Suprapubic skin (tissue), 4 donors: ENCODE measurements around the gene IGFBP5. TPM values are rescaled to one million over a fixed set of nuclear protein-coding genes. Genes with fewer than 3 reads are reported as not detected.
A peak's percentile ranks its signal among the peaks of the same experiment; 100 is the strongest.

Source experiments
- DNase-seq, 2 donors: peaks; one replicate each; pipeline ENCODE4 v3.0.0-alpha.2; 2019; ENCODE audit warnings: low spot score in 2 of 2
- H3K27ac ChIP-seq: fragments of 200-600 bp; sonication (generic); one replicate; pipeline ENCODE4 v1.5.1; 2019
- H3K27me3 ChIP-seq: fragments of 200-600 bp; sonication (generic); one replicate; pipeline ENCODE4 v1.5.1; 2019
- H3K36me3 ChIP-seq: fragments of 200-600 bp; sonication (generic); one replicate; pipeline ENCODE4 v1.5.1; 2019
- H3K4me1 ChIP-seq: fragments of 200-600 bp; sonication (generic); one replicate; pipeline ENCODE4 v1.5.1; 2019
- H3K4me3 ChIP-seq: fragments of 200-600 bp; sonication (generic); one replicate; pipeline ENCODE4 v1.5.1; 2019; ENCODE audit warnings: mild to moderate bottlenecking
- H3K9me3 ChIP-seq: fragments of 200-600 bp; sonication (generic); one replicate; pipeline ENCODE4 v1.5.1; 2019
- EP300 ChIP-seq: sonication (generic); formaldehyde crosslinking; IDR thresholded peaks from one replicate; pipeline ENCODE4 v1.6.1; 2017; ENCODE audit warnings: antibody characterized with exemption
- POLR2A ChIP-seq, 2 donors: fragments of 450-650 bp; IDR thresholded peaks; one replicate each; pipeline ENCODE4 v1.6.1; 2017; ENCODE audit warnings: antibody characterized with exemption in 2 of 2, mild to moderate bottlenecking in 2 of 2, moderate library complexity in 2 of 2
- POLR2AphosphoS5 ChIP-seq, 3 donors: sonication (generic); formaldehyde crosslinking; IDR thresholded peaks; one replicate each; pipeline ENCODE4 v1.6.1; 2017; ENCODE audit warnings: antibody characterized with exemption in 3 of 3
- WGBS: methylation state at CpG from one replicate; pipeline ENCODE4 v1.1.5; 2018; 5-methylcytosine and 5-hydroxymethylcytosine counted together
- total RNA-seq, 4 donors: library from RNA; depleted of rRNA; stranded (reverse); fragments of >200 nt; gene quantifications; one replicate each; pipeline ENCODE4 v1.1.0, GENCODE V29; 2016
- TF ChIP-seq, protein P1 (sequence below), 2 donors: fragments of 200-600 bp in 1 of 2; fragments of 450-650 bp in 1 of 2; sonication (generic) in 1 of 2; IDR thresholded peaks; one replicate each; pipeline ENCODE4 v1.5.1; 2016 to 2019; ENCODE audit warnings: antibody characterized with exemption in 2 of 2, mild to moderate bottlenecking in 1 of 2, moderate library complexity in 1 of 2

Gene IGFBP5
- total RNA-seq, 4 donors from 2014 or later = 79.1 to 424 (median 163) TPM

DNA sequence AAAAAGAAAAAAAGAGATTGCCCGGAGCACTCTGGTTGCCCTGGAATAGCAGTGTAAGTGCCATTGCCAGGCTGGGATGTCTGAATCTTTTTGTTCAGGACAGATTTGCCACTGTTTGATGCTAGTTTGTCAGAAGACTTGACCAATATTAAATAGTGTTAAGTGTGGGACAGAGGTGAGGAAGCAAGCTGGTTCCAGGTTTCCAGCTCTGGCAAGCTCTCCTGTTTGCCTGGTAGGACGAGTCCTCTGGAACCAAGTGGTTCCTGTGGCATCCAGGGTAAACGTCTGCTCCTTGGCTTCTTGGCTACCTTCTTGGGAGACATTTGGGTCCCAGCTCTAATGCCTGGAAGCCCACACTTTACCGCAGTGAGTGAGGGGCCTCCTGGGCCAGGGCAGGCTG is 20.8 kb upstream of the IGFBP5 start:
- peak overlapping the region; percentile 78 for H3K27ac ChIP-seq
- H3K4me1 ChIP-seq = peaks cover 58% of the 10 kb centered on the region
- TF ChIP-seq, protein P1, sequence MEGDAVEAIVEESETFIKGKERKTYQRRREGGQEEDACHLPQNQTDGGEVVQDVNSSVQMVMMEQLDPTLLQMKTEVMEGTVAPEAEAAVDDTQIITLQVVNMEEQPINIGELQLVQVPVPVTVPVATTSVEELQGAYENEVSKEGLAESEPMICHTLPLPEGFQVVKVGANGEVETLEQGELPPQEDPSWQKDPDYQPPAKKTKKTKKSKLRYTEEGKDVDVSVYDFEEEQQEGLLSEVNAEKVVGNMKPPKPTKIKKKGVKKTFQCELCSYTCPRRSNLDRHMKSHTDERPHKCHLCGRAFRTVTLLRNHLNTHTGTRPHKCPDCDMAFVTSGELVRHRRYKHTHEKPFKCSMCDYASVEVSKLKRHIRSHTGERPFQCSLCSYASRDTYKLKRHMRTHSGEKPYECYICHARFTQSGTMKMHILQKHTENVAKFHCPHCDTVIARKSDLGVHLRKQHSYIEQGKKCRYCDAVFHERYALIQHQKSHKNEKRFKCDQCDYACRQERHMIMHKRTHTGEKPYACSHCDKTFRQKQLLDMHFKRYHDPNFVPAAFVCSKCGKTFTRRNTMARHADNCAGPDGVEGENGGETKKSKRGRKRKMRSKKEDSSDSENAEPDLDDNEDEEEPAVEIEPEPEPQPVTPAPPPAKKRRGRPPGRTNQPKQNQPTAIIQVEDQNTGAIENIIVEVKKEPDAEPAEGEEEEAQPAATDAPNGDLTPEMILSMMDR (IDR thresholded peaks at IDR 0.05) = no peak
- TF ChIP-seq EP300 (no peak), POLR2A (IDR thresholded peaks at IDR 0.05) (no peak), POLR2AphosphoS5 (IDR thresholded peaks at IDR 0.05) (no peak)
- H3K27me3 ChIP-seq = no peaks in the 10 kb centered on the region
- H3K9me3 ChIP-seq = no peaks in the 10 kb centered on the region
- 71% methylated on average over 2 of the region's 4 CpGs for WGBS
- no peak overlapping the region for H3K4me3 ChIP-seq
- no peaks in the 10 kb centered on the region for H3K36me3 ChIP-seq
- no peak for DNase-seq

DNA sequence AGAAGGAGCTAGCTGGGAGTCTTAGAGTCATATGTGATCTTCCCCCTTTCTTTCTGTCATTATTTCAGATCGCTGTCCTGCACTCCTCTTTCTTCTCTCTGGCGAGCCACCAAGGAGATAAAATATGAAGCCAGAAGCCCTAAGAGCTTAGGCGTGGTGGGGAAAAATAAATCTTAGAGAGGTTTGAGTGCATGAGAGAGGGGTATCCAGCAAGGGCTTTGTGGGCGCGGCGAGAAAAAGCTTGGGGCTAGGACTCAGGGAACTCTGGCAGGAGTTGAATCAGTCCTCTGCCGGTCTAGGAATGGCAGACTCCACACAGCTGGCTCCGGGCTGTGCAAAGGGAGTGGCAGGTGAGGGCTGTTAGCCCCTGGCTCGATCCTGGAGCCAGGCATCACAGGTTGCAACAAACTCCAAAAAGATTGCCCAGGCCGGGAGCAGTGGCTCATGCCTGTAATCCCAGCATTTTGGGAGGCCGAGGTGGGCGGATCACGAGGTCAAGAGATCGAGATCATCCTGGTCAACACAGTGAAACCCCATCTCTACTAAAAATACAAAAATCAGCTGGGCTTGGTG is 20.1 kb upstream of the IGFBP5 start:
- TF ChIP-seq EP300 = no peak
- no peak for TF ChIP-seq POLR2AphosphoS5 (IDR thresholded peaks at IDR 0.05)
- TF ChIP-seq POLR2A (IDR thresholded peaks at IDR 0.05) = no peak
- TF ChIP-seq, protein P1 (IDR thresholded peaks at IDR 0.05) = no peak
- no peaks in the 10 kb centered on the region for H3K36me3 ChIP-seq
- H3K4me3 ChIP-seq = no peak overlapping the region
- 43% methylated on average over 13 of the region's 14 CpGs for WGBS
- no peaks in the 10 kb centered on the region for H3K9me3 ChIP-seq
- no peaks in the 10 kb centered on the region for H3K27me3 ChIP-seq
- H3K27ac ChIP-seq = peak overlapping the region; percentile 78
- peaks cover 61% of the 10 kb centered on the region for H3K4me1 ChIP-seq
- DNase-seq = no peak

DNA sequence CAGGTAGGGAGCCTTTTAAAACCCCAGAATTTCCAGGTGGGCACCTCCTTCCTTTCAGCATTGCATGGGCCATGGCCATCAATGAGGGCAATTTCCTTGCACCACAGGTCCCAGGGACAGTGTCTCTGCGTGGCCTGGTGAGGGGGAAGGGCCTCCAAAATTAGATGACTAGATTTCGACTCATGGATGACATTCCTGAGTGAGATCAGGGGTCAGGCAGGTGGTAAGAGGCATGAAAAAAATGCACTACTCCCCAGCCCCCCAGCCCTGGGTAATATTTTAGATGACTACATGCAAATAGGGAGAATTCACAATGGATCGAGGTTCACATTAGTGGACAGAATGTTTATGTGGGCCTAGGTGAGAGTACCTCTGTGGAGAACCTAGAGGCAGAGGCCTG is 19.0 kb upstream of the IGFBP5 start:
- 62% methylated on average over 3 of the region's 3 CpGs for WGBS
- Histone ChIP-seq H3K9me3 (no peaks in the 10 kb centered on the region), H3K36me3 (no peaks in the 10 kb centered on the region), H3K4me3 (no peak overlapping the region), H3K27me3 (no peaks in the 10 kb centered on the region), H3K4me1 (peaks cover 68% of the 10 kb centered on the region), H3K27ac (peak overlapping the region; percentile 78)
- no peak for DNase-seq
- TF ChIP-seq EP300 = no peak
- no peak for TF ChIP-seq POLR2AphosphoS5 (IDR thresholded peaks at IDR 0.05)

DNA sequence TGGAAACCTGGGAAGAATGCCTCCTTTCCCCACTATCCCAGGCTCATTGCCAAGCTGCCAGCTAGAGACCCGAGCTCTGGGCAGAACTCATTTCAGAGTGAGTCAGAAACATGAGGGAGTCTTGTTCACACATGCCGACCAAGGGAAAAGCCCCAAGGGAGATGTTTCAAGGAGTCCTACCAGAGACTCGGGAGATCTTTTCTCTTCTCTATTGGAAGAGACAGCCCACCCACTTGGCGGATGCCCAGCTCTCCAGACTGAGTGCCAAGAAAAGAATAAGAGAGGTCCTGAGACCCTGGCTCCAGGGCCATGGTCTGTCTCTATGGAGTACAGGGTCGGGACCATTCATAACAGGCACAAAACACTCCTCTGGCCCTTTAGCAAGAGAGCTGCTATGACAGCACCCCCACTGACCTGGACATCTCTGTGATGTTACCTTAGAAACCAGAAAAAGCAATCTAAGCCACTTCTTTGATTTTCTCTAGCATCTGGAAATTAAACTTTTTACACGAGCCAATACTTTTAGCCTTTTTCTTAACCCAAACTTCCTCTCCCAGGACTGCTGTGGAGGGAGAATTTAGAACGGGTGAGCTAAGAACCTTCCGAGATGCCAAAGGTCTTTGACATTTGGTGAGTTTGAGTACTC is 18.5 kb upstream of the IGFBP5 start:
- Histone ChIP-seq H3K27me3 (no peaks in the 10 kb centered on the region), H3K4me3 (no peak overlapping the region), H3K9me3 (no peaks in the 10 kb centered on the region), H3K36me3 (no peaks in the 10 kb centered on the region), H3K4me1 (peaks cover 68% of the 10 kb centered on the region), H3K27ac (peak overlapping the region; percentile 78)
- TF ChIP-seq EP300 (no peak), POLR2A (IDR thresholded peaks at IDR 0.05) (no peak), POLR2AphosphoS5 (IDR thresholded peaks at IDR 0.05) (peak in 1 of 3 donors; percentile 19)
- TF ChIP-seq, protein P1 (IDR thresholded peaks at IDR 0.05) = no peak
- 33% methylated on average over 8 of the region's 8 CpGs for WGBS
- peak; percentile 88 to 90 for DNase-seq

DNA sequence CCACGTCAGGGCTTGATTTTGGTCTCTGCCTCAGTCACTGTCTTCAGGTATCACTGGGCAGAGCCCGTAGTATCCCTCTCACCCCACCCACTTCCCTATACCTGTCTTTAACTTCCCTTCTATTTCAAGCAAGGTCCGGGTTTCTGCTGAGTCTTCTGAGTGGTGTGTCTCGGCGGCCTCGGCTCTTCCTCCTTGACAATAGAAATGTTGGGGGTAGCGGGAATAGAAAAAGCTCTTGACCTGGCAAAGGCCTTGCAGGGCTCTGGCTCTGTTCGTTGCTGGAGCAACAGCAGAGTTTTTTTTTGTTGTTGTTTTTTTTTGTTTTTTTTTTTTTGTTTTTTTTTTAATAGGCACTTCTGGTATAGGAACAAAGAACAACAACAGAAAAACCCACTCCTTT is 16.0 kb upstream of the IGFBP5 start:
- H3K4me3 ChIP-seq = no peak overlapping the region
- H3K27ac ChIP-seq = peak overlapping the region; percentile 73
- H3K27me3 ChIP-seq = no peaks in the 10 kb centered on the region
- no peaks in the 10 kb centered on the region for H3K36me3 ChIP-seq
- no peaks in the 10 kb centered on the region for H3K9me3 ChIP-seq
- 42% methylated on average over 8 of the region's 8 CpGs for WGBS
- peaks cover 47% of the 10 kb centered on the region for H3K4me1 ChIP-seq
- DNase-seq = no peak
- TF ChIP-seq, protein P1 (IDR thresholded peaks at IDR 0.05) = no peak
- TF ChIP-seq POLR2AphosphoS5 (IDR thresholded peaks at IDR 0.05) = no peak
- no peak for TF ChIP-seq EP300
- no peak for TF ChIP-seq POLR2A (IDR thresholded peaks at IDR 0.05)
